Stimulated activated CD4-positive, alpha-beta T cell treated with anti-CD3 and anti-CD28 coated beads, Interleukin-1b, Interleukin-23, amount 100 ng/mL, for 48 hours (primary cell): Measurements from ENCODE around the gene CALN1.
"Not testable (repeated sequence)": the region's sequence is repeated elsewhere in the genome, so short reads cannot be mapped to it uniquely, and the experiment has no call there.

Source experiments
- DNase-seq: peaks from one replicate; pipeline ENCODE4 v3.0.0-alpha.2; 2020

CALN1 gene

GRCh38 chr7:72412121-72412618, at the start of gene CALN1:
Gene CALN1 (minus strand): TSS chr7:72412338.
- DNase-seq = not testable (repeated sequence)

GRCh38 chr7:72453471-72453870, 41.3 kb upstream of the CALN1 start:
- no peak for DNase-seq

- DNase-seq = no peak
These were observed 35.5 kb upstream of the CALN1 start for GRCh38 chr7:72447465-72448204.

GRCh38 chr7:72446591-72447462, 34.7 kb upstream of the CALN1 start:
- DNase-seq = no peak

- no peak for DNase-seq
These were observed 34.0 kb upstream of the CALN1 start for GRCh38 chr7:72446131-72446530.

- DNase-seq = no peak
These were observed 33.4 kb upstream of the CALN1 start for GRCh38 chr7:72445580-72445979.

- DNase-seq = no peak
These were observed 32.9 kb upstream of the CALN1 start for GRCh38 chr7:72445075-72445474.

GRCh38 chr7:72444026-72444776, 32.1 kb upstream of the CALN1 start:
- DNase-seq = no peak

GRCh38 chr7:72441791-72442190, 29.7 kb upstream of the CALN1 start:
- no peak for DNase-seq

GRCh38 chr7:72438491-72438890, 26.4 kb upstream of the CALN1 start:
- DNase-seq = no peak

GRCh38 chr7:72437610-72438009, 25.5 kb upstream of the CALN1 start:
- no peak for DNase-seq

- DNase-seq = no peak
These were observed 25.0 kb upstream of the CALN1 start for GRCh38 chr7:72437061-72437585.

GRCh38 chr7:72435925-72436480, 23.9 kb upstream of the CALN1 start:
- DNase-seq = no peak

GRCh38 chr7:72435366-72435765, 23.2 kb upstream of the CALN1 start:
- no peak for DNase-seq

- no peak for DNase-seq
These were observed 18.4 kb upstream of the CALN1 start for GRCh38 chr7:72430531-72430930.

- no peak for DNase-seq
These were observed 17.2 kb upstream of the CALN1 start for GRCh38 chr7:72429316-72429715.

- DNase-seq = no peak
These were observed 4.7 kb upstream of the CALN1 start for GRCh38 chr7:72416846-72417245.

GRCh38 chr7:72415586-72415985, 3.4 kb upstream of the CALN1 start:
- DNase-seq = no peak

- DNase-seq = no peak
These were observed 1.7 kb upstream of the CALN1 start for GRCh38 chr7:72413886-72414285.

- no peak for DNase-seq
These were observed 1.2 kb upstream of the CALN1 start for GRCh38 chr7:72413290-72413689.

GRCh38 chr7:72411419-72411818, 719 bp downstream of the CALN1 start:
- no peak for DNase-seq

- no peak for DNase-seq
These were observed 2.5 kb downstream of the CALN1 start for GRCh38 chr7:72409638-72410015.
